ENCODE measurements around the gene BUB1.

GRCh38 chr2:110673201-110673600 lies 4.7 kb downstream of the BUB1 start:
- no peak for TF ChIP-seq EZH2 (IDR thresholded peaks at IDR 0.05)
- no peak for TF ChIP-seq POLR2AphosphoS5 (IDR thresholded peaks at IDR 0.05; ENCODE audit: borderline replicate concordance, low read depth, low read length)
